WTC11 (cell line): ENCODE data around the gene CACNB3. TPM values are rescaled to one million over a fixed set of nuclear protein-coding genes. Genes with fewer than 3 reads are reported as not detected.

ENCODE experiments used
- ATAC-seq: fragments of 200-7000 bp; cut with Tn5 transposase; 2 replicates; pipeline ENCODE4 v1.10.0; 2021; ENCODE audit warnings: mild to moderate bottlenecking, moderate library complexity
- CTCF ChIA-PET: fragments of 300-600 bp; sonication (Branson Sonifier 250); formaldehyde crosslinking; loops from one replicate; lab custom pipeline; 2021; ENCODE audit warnings: antibody characterized with exemption; lab: Charles Lee
- POLR2A ChIA-PET: fragments of 350-600 bp; sonication (Branson Sonifier 250); formaldehyde crosslinking; loops from one replicate; lab custom pipeline; 2021; ENCODE audit warnings: antibody characterized with exemption; lab: Charles Lee
- DNase-seq: peaks from one replicate; pipeline ENCODE4 v3.0.0; 2021; ENCODE audit warnings: low spot score
- H3K27ac Mint-ChIP-seq: 2 replicates; pipeline ENCODE4 v1.8.0; 2021; ENCODE audit warnings: mixed read lengths
- H3K27me3 Mint-ChIP-seq: 2 replicates; pipeline ENCODE4 v1.8.0; 2021; ENCODE audit warnings: low read depth, mild to moderate bottlenecking, moderate library complexity, mixed read lengths
- H3K36me3 Mint-ChIP-seq: 2 replicates; pipeline ENCODE4 v1.8.0; 2021; ENCODE audit warnings: mixed read lengths
- H3K4me1 Mint-ChIP-seq: 2 replicates; pipeline ENCODE4 v1.8.0; 2022; ENCODE audit warnings: mixed read lengths
- H3K4me3 Mint-ChIP-seq: 2 replicates; pipeline ENCODE4 v1.8.0; 2021; ENCODE audit warnings: mild to moderate bottlenecking, moderate library complexity, mixed read lengths
- H3K9me3 Mint-ChIP-seq: 2 replicates; pipeline ENCODE4 v1.8.0; 2021; ENCODE audit warnings: mixed read lengths
- CREB1 ChIP-seq: sonication (generic); formaldehyde crosslinking; IDR thresholded peaks from 2 replicates; pipeline ENCODE4 v1.8.0; 2023; ENCODE audit warnings: mild to moderate bottlenecking, missing genetic modification reagents
- CREM ChIP-seq: sonication (generic); formaldehyde crosslinking; IDR thresholded peaks from 2 replicates; pipeline ENCODE4 v1.8.1; 2022; ENCODE audit warnings: mild to moderate bottlenecking, missing genetic modification reagents, moderate library complexity
- ELF4 ChIP-seq: sonication (generic); formaldehyde crosslinking; IDR thresholded peaks from 2 replicates; pipeline ENCODE4 v1.8.1; 2022; ENCODE audit warnings: low read depth, mild to moderate bottlenecking, moderate library complexity, missing genetic modification reagents
- GABPB1 ChIP-seq: sonication (generic); formaldehyde crosslinking; IDR thresholded peaks from 2 replicates; pipeline ENCODE4 v1.8.1; 2023; ENCODE audit warnings: mild to moderate bottlenecking, missing genetic modification reagents
- GTF2I ChIP-seq: fragments of 250-450 bp; sonication (Bioruptor Pico); conservative IDR thresholded peaks from 2 replicates; pipeline ENCODE4 v1.4.0; 2021; ENCODE audit warnings: mild to moderate bottlenecking
- HMGA2 ChIP-seq: fragments of 250-450 bp; sonication (Bioruptor Pico); IDR thresholded peaks from 2 replicates; pipeline ENCODE4 v1.4.0; 2021; ENCODE audit warnings: mild to moderate bottlenecking, moderate library complexity
- IRF2 ChIP-seq: sonication (generic); formaldehyde crosslinking; IDR thresholded peaks from 2 replicates; pipeline ENCODE4 v1.8.0; 2022; ENCODE audit warnings: low read depth, missing genetic modification reagents, borderline replicate concordance
- JUN ChIP-seq: sonication (generic); formaldehyde crosslinking; IDR thresholded peaks from 2 replicates; pipeline ENCODE4 v1.8.0; 2023; ENCODE audit warnings: mild to moderate bottlenecking, missing genetic modification reagents
- NFE2L1 ChIP-seq: sonication (generic); formaldehyde crosslinking; IDR thresholded peaks from 2 replicates; pipeline ENCODE4 v1.8.1; 2023; ENCODE audit warnings: missing genetic modification reagents
- PRRX2 ChIP-seq: fragments of 250-450 bp; sonication (Bioruptor Pico); IDR thresholded peaks from 2 replicates; pipeline ENCODE4 v1.8.0; 2021; ENCODE audit warnings: mild to moderate bottlenecking
- TCF7 ChIP-seq: sonication (generic); formaldehyde crosslinking; IDR thresholded peaks from 2 replicates; pipeline ENCODE4 v1.8.0; 2022; ENCODE audit warnings: mild to moderate bottlenecking, low read depth, missing genetic modification reagents, moderate library complexity
- USF2 ChIP-seq: sonication (generic); formaldehyde crosslinking; IDR thresholded peaks from 2 replicates; pipeline ENCODE4 v1.8.1; 2023; ENCODE audit warnings: mild to moderate bottlenecking, missing genetic modification reagents, moderate library complexity
- ZBTB21 ChIP-seq: sonication (generic); formaldehyde crosslinking; IDR thresholded peaks from 2 replicates; pipeline ENCODE4 v1.8.1; 2023; ENCODE audit warnings: mild to moderate bottlenecking, missing genetic modification reagents, borderline replicate concordance
- ZBTB43 ChIP-seq: sonication (generic); formaldehyde crosslinking; IDR thresholded peaks from 2 replicates; pipeline ENCODE4 v1.8.1; 2023; ENCODE audit warnings: mild to moderate bottlenecking, missing genetic modification reagents
- ZNF219 ChIP-seq: sonication (generic); formaldehyde crosslinking; IDR thresholded peaks from 2 replicates; pipeline ENCODE4 v1.8.0; 2023; ENCODE audit warnings: missing genetic modification reagents, mild to moderate bottlenecking, borderline replicate concordance
- ZNF317 ChIP-seq: sonication (generic); formaldehyde crosslinking; IDR thresholded peaks from 2 replicates; pipeline ENCODE4 v1.8.1; 2023; ENCODE audit warnings: low read depth, mild to moderate bottlenecking, moderate library complexity, missing genetic modification reagents, borderline replicate concordance
- ZNF396 ChIP-seq: fragments of 250-450 bp; sonication (Bioruptor Pico); IDR thresholded peaks from 2 replicates; pipeline ENCODE4 v1.8.0; 2021; ENCODE audit warnings: mild to moderate bottlenecking, moderate library complexity, borderline replicate concordance
- ZNF416 ChIP-seq: fragments of 250-450 bp; sonication (Bioruptor Pico); IDR thresholded peaks from 2 replicates; pipeline ENCODE4 v1.9.0; 2021; ENCODE audit warnings: mild to moderate bottlenecking, inconsistent platforms
- ZNF425 ChIP-seq: fragments of 250-450 bp; sonication (Bioruptor Pico); conservative IDR thresholded peaks from 2 replicates; pipeline ENCODE4 v1.9.0; 2021; ENCODE audit warnings: mild to moderate bottlenecking
- ZNF671 ChIP-seq: fragments of 250-450 bp; sonication (Bioruptor Pico); IDR thresholded peaks from 2 replicates; pipeline ENCODE4 v1.8.0; 2021; ENCODE audit warnings: mild to moderate bottlenecking
- total RNA-seq: library from RNA; stranded (reverse); gene quantifications from 3 replicates; pipeline ENCODE4 v1.2.3, GENCODE V29; 2021
- TF ChIP-seq, protein P1 (sequence below): sonication (generic); formaldehyde crosslinking; IDR thresholded peaks from 2 replicates; pipeline ENCODE4 v1.8.0; 2022; ENCODE audit warnings: mild to moderate bottlenecking, missing genetic modification reagents
- TF ChIP-seq, protein P2 (sequence below): sonication (generic); formaldehyde crosslinking; conservative IDR thresholded peaks from 2 replicates; pipeline ENCODE4 v1.8.1; 2022; ENCODE audit warnings: mild to moderate bottlenecking, missing genetic modification reagents
- TF ChIP-seq, protein P3 (sequence below): sonication (generic); formaldehyde crosslinking; IDR thresholded peaks from 2 replicates; pipeline ENCODE4 v1.8.1; 2022; ENCODE audit warnings: mild to moderate bottlenecking, missing genetic modification reagents, moderate library complexity, borderline replicate concordance

CACNB3 gene
- total RNA-seq, 1 experiment from 2014 or later = 17.0 TPM

DNA sequence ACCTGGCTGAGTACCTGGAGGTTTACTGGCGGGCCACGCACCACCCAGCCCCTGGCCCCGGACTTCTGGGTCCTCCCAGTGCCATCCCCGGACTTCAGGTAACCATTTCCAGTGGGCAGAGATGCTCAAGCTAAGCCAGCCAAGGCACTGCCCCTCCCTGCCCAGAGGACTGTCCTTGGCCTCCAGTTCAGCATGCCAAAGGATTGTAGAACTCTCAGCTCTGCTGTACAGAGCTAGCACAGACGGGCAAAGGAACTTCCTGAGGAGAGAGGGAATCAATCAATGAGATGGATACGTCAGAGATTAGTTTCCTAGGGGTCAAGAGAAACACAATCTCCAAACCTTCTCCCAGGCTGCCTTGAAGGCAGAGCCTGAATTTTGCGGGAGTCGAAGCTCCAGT, 8.7 kb downstream of the CACNB3 start (continued):
- TF ChIP-seq, protein P1, sequence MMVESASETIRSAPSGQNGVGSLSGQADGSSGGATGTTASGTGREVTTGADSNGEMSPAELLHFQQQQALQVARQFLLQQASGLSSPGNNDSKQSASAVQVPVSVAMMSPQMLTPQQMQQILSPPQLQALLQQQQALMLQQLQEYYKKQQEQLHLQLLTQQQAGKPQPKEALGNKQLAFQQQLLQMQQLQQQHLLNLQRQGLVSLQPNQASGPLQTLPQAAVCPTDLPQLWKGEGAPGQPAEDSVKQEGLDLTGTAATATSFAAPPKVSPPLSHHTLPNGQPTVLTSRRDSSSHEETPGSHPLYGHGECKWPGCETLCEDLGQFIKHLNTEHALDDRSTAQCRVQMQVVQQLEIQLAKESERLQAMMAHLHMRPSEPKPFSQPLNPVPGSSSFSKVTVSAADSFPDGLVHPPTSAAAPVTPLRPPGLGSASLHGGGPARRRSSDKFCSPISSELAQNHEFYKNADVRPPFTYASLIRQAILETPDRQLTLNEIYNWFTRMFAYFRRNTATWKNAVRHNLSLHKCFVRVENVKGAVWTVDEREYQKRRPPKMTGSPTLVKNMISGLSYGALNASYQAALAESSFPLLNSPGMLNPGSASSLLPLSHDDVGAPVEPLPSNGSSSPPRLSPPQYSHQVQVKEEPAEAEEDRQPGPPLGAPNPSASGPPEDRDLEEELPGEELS (CRISPR knock-in tag) = no peak
- no peak for TF ChIP-seq NFE2L1 (CRISPR knock-in tag)
- TF ChIP-seq HMGA2 = no peak
- TF ChIP-seq ZNF317 (CRISPR knock-in tag) = no peak
- TF ChIP-seq, all 79 proteins: peak for 0

DNA sequence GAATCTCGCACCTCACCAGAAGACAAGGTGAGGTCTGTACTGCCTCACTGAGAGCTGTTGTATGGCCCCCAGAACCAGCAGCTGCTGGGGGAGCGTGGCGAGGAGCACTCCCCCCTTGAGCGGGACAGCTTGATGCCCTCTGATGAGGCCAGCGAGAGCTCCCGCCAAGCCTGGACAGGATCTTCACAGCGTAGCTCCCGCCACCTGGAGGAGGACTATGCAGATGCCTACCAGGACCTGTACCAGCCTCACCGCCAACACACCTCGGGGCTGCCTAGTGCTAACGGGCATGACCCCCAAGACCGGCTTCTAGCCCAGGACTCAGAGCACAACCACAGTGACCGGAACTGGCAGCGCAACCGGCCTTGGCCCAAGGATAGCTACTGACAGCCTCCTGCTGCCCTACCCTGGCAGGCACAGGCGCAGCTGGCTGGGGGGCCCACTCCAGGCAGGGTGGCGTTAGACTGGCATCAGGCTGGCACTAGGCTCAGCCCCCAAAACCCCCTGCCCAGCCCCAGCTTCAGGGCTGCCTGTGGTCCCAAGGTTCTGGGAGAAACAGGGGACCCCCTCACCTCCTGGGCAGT, 9.3 kb downstream of the CACNB3 start:
- DNase-seq (no peak), ATAC-seq (no peak)
- POLR2A ChIA-PET = interaction anchor here (1.1 to 1.9 kb wide), 2 partner anchors 25 to 145 kb away, joined by 3 to 8 read pairs; partner anchors contain the start of genes DDX23 and KANSL2
- Mint-ChIP-seq H3K4me3 (no peak overlapping the region), H3K27ac (no peak overlapping the region), H3K9me3 (no peaks in the 10 kb centered on the region), H3K4me1 (peaks cover 13% of the 10 kb centered on the region), H3K36me3 (peaks cover 37% of the 10 kb centered on the region), H3K27me3 (no peaks in the 10 kb centered on the region)
- CTCF ChIA-PET = interaction anchor here (1.0 to 2.9 kb wide), 9 partner anchors 8 to 160 kb away, joined by 3 to 24 read pairs (median 5); partner anchors contain the start of gene WNT1
- TF ChIP-seq ZNF396 (CRISPR knock-in tag) (no peak), CREM (CRISPR knock-in tag) (no peak), ELF4 (CRISPR knock-in tag) (no peak), GTF2I (CRISPR knock-in tag) (no peak), CREB1 (CRISPR knock-in tag) (no peak), ZBTB21 (CRISPR knock-in tag) (no peak), ZBTB43 (no peak), ZNF416 (CRISPR knock-in tag) (no peak), GABPB1 (no peak), ZNF425 (CRISPR knock-in tag) (no peak), IRF2 (CRISPR knock-in tag) (no peak), TCF7 (CRISPR knock-in tag) (no peak), ZNF671 (CRISPR knock-in tag) (no peak)
- TF ChIP-seq, protein P2, sequence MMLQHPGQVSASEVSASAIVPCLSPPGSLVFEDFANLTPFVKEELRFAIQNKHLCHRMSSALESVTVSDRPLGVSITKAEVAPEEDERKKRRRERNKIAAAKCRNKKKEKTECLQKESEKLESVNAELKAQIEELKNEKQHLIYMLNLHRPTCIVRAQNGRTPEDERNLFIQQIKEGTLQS (CRISPR knock-in tag) = no peak

DNA sequence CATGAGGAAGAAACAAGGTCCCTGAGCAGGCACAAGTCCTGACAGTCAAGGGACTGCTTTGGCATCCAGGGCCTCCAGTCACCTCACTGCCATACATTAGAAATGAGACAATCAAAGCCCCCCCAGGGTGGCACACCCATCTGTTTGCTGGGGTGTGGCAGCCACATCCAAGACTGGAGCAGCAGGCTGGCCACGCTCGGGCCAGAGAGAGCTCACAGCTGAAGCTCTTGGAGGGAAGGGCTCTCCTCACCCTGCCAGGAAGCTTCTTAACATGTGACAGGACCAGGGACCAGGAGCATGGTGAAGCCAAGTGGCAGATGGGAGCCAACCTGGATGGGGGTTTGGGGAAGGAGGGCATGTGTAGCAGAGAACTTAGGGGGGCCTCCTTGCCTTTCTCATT, 10.0 kb downstream of the CACNB3 start:
- CTCF ChIA-PET = interaction anchor here (1.0 to 1.9 kb wide), 6 partner anchors 9 to 159 kb away, joined by 3 to 7 read pairs (median 4); partner anchors contain the start of gene WNT1
- H3K9me3 Mint-ChIP-seq = no peaks in the 10 kb centered on the region
- no peak overlapping the region for H3K4me3 Mint-ChIP-seq
- H3K27ac Mint-ChIP-seq = no peak overlapping the region
- peaks cover 13% of the 10 kb centered on the region for H3K4me1 Mint-ChIP-seq
- ATAC-seq (no peak), DNase-seq (no peak)
- POLR2A ChIA-PET = no interaction called here
- H3K36me3 Mint-ChIP-seq = peaks cover 43% of the 10 kb centered on the region
- H3K27me3 Mint-ChIP-seq = no peaks in the 10 kb centered on the region
- TF ChIP-seq JUN (CRISPR knock-in tag) = no peak
- TF ChIP-seq USF2 (CRISPR knock-in tag) = no peak
- TF ChIP-seq, protein P1 (CRISPR knock-in tag) = no peak
- no peak for TF ChIP-seq ZNF396 (CRISPR knock-in tag)
- TF ChIP-seq, protein P3, sequence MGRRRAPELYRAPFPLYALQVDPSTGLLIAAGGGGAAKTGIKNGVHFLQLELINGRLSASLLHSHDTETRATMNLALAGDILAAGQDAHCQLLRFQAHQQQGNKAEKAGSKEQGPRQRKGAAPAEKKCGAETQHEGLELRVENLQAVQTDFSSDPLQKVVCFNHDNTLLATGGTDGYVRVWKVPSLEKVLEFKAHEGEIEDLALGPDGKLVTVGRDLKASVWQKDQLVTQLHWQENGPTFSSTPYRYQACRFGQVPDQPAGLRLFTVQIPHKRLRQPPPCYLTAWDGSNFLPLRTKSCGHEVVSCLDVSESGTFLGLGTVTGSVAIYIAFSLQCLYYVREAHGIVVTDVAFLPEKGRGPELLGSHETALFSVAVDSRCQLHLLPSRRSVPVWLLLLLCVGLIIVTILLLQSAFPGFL = no peak
- TF ChIP-seq ZNF219 (CRISPR knock-in tag) = no peak
- no peak for TF ChIP-seq PRRX2 (CRISPR knock-in tag)
